WTC11 (cell line): ENCODE results near the gene SSC5D. TPM values are rescaled to one million over a fixed set of nuclear protein-coding genes. Genes with fewer than 3 reads are reported as not detected.

Source experiments
- ATAC-seq: fragments of 200-7000 bp; cut with Tn5 transposase; 2 replicates; pipeline ENCODE4 v1.10.0; 2021; ENCODE audit warnings: mild to moderate bottlenecking, moderate library complexity
- CTCF ChIA-PET: fragments of 300-600 bp; sonication (Branson Sonifier 250); formaldehyde crosslinking; loops from one replicate; lab custom pipeline; 2021; ENCODE audit warnings: antibody characterized with exemption; lab: Charles Lee
- POLR2A ChIA-PET: fragments of 350-600 bp; sonication (Branson Sonifier 250); formaldehyde crosslinking; loops from one replicate; lab custom pipeline; 2021; ENCODE audit warnings: antibody characterized with exemption; lab: Charles Lee
- DNase-seq: peaks from one replicate; pipeline ENCODE4 v3.0.0; 2021; ENCODE audit warnings: low spot score
- H3K27ac Mint-ChIP-seq: 2 replicates; pipeline ENCODE4 v1.8.0; 2021; ENCODE audit warnings: mixed read lengths
- H3K27me3 Mint-ChIP-seq: 2 replicates; pipeline ENCODE4 v1.8.0; 2021; ENCODE audit warnings: low read depth, mild to moderate bottlenecking, moderate library complexity, mixed read lengths
- H3K36me3 Mint-ChIP-seq: 2 replicates; pipeline ENCODE4 v1.8.0; 2021; ENCODE audit warnings: mixed read lengths
- H3K4me1 Mint-ChIP-seq: 2 replicates; pipeline ENCODE4 v1.8.0; 2022; ENCODE audit warnings: mixed read lengths
- H3K4me3 Mint-ChIP-seq: 2 replicates; pipeline ENCODE4 v1.8.0; 2021; ENCODE audit warnings: mild to moderate bottlenecking, moderate library complexity, mixed read lengths
- H3K9me3 Mint-ChIP-seq: 2 replicates; pipeline ENCODE4 v1.8.0; 2021; ENCODE audit warnings: mixed read lengths
- ATF2 ChIP-seq: sonication (generic); formaldehyde crosslinking; IDR thresholded peaks from 2 replicates; pipeline ENCODE4 v1.8.1; 2022; ENCODE audit warnings: low read depth, missing genetic modification reagents, borderline replicate concordance
- ATF3 ChIP-seq: sonication (generic); formaldehyde crosslinking; conservative IDR thresholded peaks from 2 replicates; pipeline ENCODE4 v1.8.1; 2022; ENCODE audit warnings: mild to moderate bottlenecking, missing genetic modification reagents
- CDX4 ChIP-seq: fragments of 250-450 bp; sonication (Bioruptor Pico); IDR thresholded peaks from 2 replicates; pipeline ENCODE4 v1.9.0; 2021; ENCODE audit warnings: moderate library complexity, mild to moderate bottlenecking, inconsistent platforms, borderline replicate concordance
- E2F4 ChIP-seq: sonication (generic); formaldehyde crosslinking; IDR thresholded peaks from 2 replicates; pipeline ENCODE4 v1.8.1; 2022; ENCODE audit warnings: low read depth, mild to moderate bottlenecking, moderate library complexity, missing genetic modification reagents, borderline replicate concordance
- GRHL2 ChIP-seq: fragments of 250-450 bp; sonication (Bioruptor Pico); IDR thresholded peaks from 2 replicates; pipeline ENCODE4 v1.8.0; 2022; ENCODE audit warnings: mild to moderate bottlenecking, moderate library complexity; ENCODE audit not compliant: insufficient replicate concordance, severe bottlenecking
- JAZF1 ChIP-seq: fragments of 250-450 bp; sonication (Bioruptor Pico); IDR thresholded peaks from 2 replicates; pipeline ENCODE4 v1.9.0; 2021; ENCODE audit warnings: moderate library complexity, mild to moderate bottlenecking, inconsistent platforms
- MLX ChIP-seq: sonication (generic); formaldehyde crosslinking; IDR thresholded peaks from 2 replicates; pipeline ENCODE4 v1.8.1; 2023; ENCODE audit warnings: mild to moderate bottlenecking, missing genetic modification reagents, moderate library complexity
- NFATC4 ChIP-seq: fragments of 250-450 bp; sonication (Bioruptor Pico); IDR thresholded peaks from 2 replicates; pipeline ENCODE4 v1.9.0; 2021; ENCODE audit warnings: mild to moderate bottlenecking
- STAT6 ChIP-seq: sonication (generic); formaldehyde crosslinking; conservative IDR thresholded peaks from 2 replicates; pipeline ENCODE4 v1.8.1; 2023; ENCODE audit warnings: mild to moderate bottlenecking, low read depth, missing genetic modification reagents, moderate library complexity
- TP53 ChIP-seq: sonication (generic); formaldehyde crosslinking; IDR thresholded peaks from 2 replicates; pipeline ENCODE4 v1.8.1; 2023; ENCODE audit warnings: mild to moderate bottlenecking, missing genetic modification reagents
- ZNF219 ChIP-seq: sonication (generic); formaldehyde crosslinking; IDR thresholded peaks from 2 replicates; pipeline ENCODE4 v1.8.0; 2023; ENCODE audit warnings: missing genetic modification reagents, mild to moderate bottlenecking, borderline replicate concordance
- total RNA-seq: library from RNA; stranded (reverse); gene quantifications from 3 replicates; pipeline ENCODE4 v1.2.3, GENCODE V29; 2021
- TF ChIP-seq, protein P1 (sequence below): sonication (generic); formaldehyde crosslinking; IDR thresholded peaks from 2 replicates; pipeline ENCODE4 v1.8.0; 2022; ENCODE audit warnings: mild to moderate bottlenecking, missing genetic modification reagents
- TF ChIP-seq, protein P2 (sequence below): fragments of 200-600 bp; IDR thresholded peaks from 2 replicates; pipeline ENCODE4 v1.8.0; 2022; ENCODE audit warnings: antibody characterized with exemption
- TF ChIP-seq, protein P3 (sequence below): sonication (generic); formaldehyde crosslinking; IDR thresholded peaks from 2 replicates; pipeline ENCODE4 v1.8.1; 2023; ENCODE audit warnings: mild to moderate bottlenecking, missing genetic modification reagents

SSC5D gene
- total RNA-seq, 1 experiment from 2014 or later: 2.9 TPM

GRCh38 chr19:55545443-55545842 is 57.2 kb downstream of the SSC5D start, which contains the start of gene SBK3:
Gene SBK3 (minus strand): TSS chr19:55545543. CDS start chr19:55545543, 0 bp downstream.
- Mint-ChIP-seq H3K27ac (no peak within 1 kb of the TSS), H3K36me3 (no peaks in the 10 kb centered on the region), H3K4me1 (peaks cover 30% of the 10 kb centered on the region), H3K27me3 (peaks cover 3% of the 10 kb centered on the region; the same call in 1 of the 2 replicates), H3K4me3 (no peak within 1 kb of the TSS), H3K9me3 (peaks cover 14% of the 10 kb centered on the region)
- ATAC-seq: no peak
- TF ChIP-seq ATF3 (CRISPR knock-in tag) (no peak), STAT6 (CRISPR knock-in tag) (no peak)
- CTCF ChIA-PET: no interaction called here
- DNase-seq: no peak
- POLR2A ChIA-PET: no interaction called here

- POLR2A ChIA-PET: no interaction called here
- H3K4me3 Mint-ChIP-seq: no peak overlapping the region
- H3K36me3 Mint-ChIP-seq: no peaks in the 10 kb centered on the region
- no peak for DNase-seq
- H3K27me3 Mint-ChIP-seq: peaks cover 3% of the 10 kb centered on the region; the same call in 1 of the 2 replicates
- H3K27ac Mint-ChIP-seq: no peak overlapping the region
- TF ChIP-seq E2F4 (CRISPR knock-in tag) (no peak), JAZF1 (CRISPR knock-in tag) (no peak), ZNF219 (CRISPR knock-in tag) (no peak), CDX4 (CRISPR knock-in tag) (no peak), NFATC4 (CRISPR knock-in tag) (no peak), GRHL2 (CRISPR knock-in tag) (no peak), MLX (no peak), ATF2 (CRISPR knock-in tag) (no peak), ATF3 (CRISPR knock-in tag) (no peak), TP53 (CRISPR knock-in tag) (no peak)
- TF ChIP-seq, protein P1, sequence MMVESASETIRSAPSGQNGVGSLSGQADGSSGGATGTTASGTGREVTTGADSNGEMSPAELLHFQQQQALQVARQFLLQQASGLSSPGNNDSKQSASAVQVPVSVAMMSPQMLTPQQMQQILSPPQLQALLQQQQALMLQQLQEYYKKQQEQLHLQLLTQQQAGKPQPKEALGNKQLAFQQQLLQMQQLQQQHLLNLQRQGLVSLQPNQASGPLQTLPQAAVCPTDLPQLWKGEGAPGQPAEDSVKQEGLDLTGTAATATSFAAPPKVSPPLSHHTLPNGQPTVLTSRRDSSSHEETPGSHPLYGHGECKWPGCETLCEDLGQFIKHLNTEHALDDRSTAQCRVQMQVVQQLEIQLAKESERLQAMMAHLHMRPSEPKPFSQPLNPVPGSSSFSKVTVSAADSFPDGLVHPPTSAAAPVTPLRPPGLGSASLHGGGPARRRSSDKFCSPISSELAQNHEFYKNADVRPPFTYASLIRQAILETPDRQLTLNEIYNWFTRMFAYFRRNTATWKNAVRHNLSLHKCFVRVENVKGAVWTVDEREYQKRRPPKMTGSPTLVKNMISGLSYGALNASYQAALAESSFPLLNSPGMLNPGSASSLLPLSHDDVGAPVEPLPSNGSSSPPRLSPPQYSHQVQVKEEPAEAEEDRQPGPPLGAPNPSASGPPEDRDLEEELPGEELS (CRISPR knock-in tag): no peak
- TF ChIP-seq, protein P2, sequence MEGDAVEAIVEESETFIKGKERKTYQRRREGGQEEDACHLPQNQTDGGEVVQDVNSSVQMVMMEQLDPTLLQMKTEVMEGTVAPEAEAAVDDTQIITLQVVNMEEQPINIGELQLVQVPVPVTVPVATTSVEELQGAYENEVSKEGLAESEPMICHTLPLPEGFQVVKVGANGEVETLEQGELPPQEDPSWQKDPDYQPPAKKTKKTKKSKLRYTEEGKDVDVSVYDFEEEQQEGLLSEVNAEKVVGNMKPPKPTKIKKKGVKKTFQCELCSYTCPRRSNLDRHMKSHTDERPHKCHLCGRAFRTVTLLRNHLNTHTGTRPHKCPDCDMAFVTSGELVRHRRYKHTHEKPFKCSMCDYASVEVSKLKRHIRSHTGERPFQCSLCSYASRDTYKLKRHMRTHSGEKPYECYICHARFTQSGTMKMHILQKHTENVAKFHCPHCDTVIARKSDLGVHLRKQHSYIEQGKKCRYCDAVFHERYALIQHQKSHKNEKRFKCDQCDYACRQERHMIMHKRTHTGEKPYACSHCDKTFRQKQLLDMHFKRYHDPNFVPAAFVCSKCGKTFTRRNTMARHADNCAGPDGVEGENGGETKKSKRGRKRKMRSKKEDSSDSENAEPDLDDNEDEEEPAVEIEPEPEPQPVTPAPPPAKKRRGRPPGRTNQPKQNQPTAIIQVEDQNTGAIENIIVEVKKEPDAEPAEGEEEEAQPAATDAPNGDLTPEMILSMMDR: no peak
- TF ChIP-seq, protein P3, sequence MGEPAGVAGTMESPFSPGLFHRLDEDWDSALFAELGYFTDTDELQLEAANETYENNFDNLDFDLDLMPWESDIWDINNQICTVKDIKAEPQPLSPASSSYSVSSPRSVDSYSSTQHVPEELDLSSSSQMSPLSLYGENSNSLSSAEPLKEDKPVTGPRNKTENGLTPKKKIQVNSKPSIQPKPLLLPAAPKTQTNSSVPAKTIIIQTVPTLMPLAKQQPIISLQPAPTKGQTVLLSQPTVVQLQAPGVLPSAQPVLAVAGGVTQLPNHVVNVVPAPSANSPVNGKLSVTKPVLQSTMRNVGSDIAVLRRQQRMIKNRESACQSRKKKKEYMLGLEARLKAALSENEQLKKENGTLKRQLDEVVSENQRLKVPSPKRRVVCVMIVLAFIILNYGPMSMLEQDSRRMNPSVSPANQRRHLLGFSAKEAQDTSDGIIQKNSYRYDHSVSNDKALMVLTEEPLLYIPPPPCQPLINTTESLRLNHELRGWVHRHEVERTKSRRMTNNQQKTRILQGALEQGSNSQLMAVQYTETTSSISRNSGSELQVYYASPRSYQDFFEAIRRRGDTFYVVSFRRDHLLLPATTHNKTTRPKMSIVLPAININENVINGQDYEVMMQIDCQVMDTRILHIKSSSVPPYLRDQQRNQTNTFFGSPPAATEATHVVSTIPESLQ (CRISPR knock-in tag): no peak
- CTCF ChIA-PET: interaction anchor here (0.6 kb wide), 1 partner anchor 388 kb away, joined by 4 read pairs; the partner anchor contains the start of gene TNNI3
- ATAC-seq: no peak
- H3K9me3 Mint-ChIP-seq: peaks cover 14% of the 10 kb centered on the region
- peaks cover 30% of the 10 kb centered on the region for H3K4me1 Mint-ChIP-seq
These were observed 57.8 kb downstream of the SSC5D start for GRCh38 chr19:55546011-55546410.
